Measurements from ENCODE around the gene TRIM71. TPM values are rescaled to one million over a fixed set of nuclear protein-coding genes. Genes with fewer than 3 reads are reported as not detected.

The TRIM71 gene
- total and polyA plus RNA-seq, 2 donors (not counting 1 experiment from before 2014, with no cell fraction given) = not detected

GRCh38 chr3:32903953-32904352, 86.2 kb downstream of the TRIM71 start:
- no peak overlapping the region for H3K4me3 ChIP-seq (ENCODE audit: control extremely low read depth in 1 of 5, extremely low read depth in 1 of 5, insufficient read depth in 1 of 5, low read depth in 2 of 5, low read length in 4 of 5)
- 96% methylated on average over 7 of the region's 10 CpGs for WGBS (ENCODE audit: insufficient coverage)
- H3K9ac ChIP-seq (ENCODE audit: low read length) = no peak overlapping the region
- no peak for DNase-seq
- CTCF ChIA-PET = no interaction called here
- ATAC-seq (ENCODE audit: low read depth) = no peak
- Mint-ChIP-seq H3K4me3 (no peak overlapping the region), H3K27me3 (peaks cover 18% of the 10 kb centered on the region), H3K4me1 (peaks cover 2% of the 10 kb centered on the region), H3K9me3 (ENCODE audit: insufficient read depth) (no peaks in the 10 kb centered on the region), H3K27ac (no peak overlapping the region)
- H3K79me2 ChIP-seq (ENCODE audit: control insufficient read depth, insufficient read depth, low read length) = no peaks in the 10 kb centered on the region
- no peak overlapping the region for H3K4me2 ChIP-seq (replicated peaks; ENCODE audit: low read depth, low read length, poor library complexity, severe bottlenecking)
- no peak overlapping the region for H2AFZ ChIP-seq (ENCODE audit: insufficient read depth, low read depth, low read length, poor library complexity, severe bottlenecking)
- H3K27ac ChIP-seq (ENCODE audit: low read length in 2 of 2) = no peak overlapping the region
- TF ChIP-seq CTCF (IDR thresholded peaks at IDR 0.05) (no peak), EZH2 (IDR thresholded peaks at IDR 0.05; ENCODE audit: borderline replicate concordance, insufficient read depth, low read depth, low read length, poor library complexity, severe bottlenecking) (no peak)
- intact Hi-C loops (cut with micrococcal nuclease) = no loop called here
- no peaks in the 10 kb centered on the region for H3K36me3 ChIP-seq (replicated peaks in 1 of 2; ENCODE audit: control extremely low read depth in 1 of 2, control insufficient read depth in 1 of 2, extremely low read depth in 1 of 2, insufficient read depth in 2 of 2, low read length in 1 of 2)
- POLR2A ChIA-PET = no interaction called here
- H3K4me1 ChIP-seq (ENCODE audit: control insufficient read depth in 2 of 2, insufficient read depth in 2 of 2, low read length in 2 of 2) = no peaks in the 10 kb centered on the region
- H3K27me3 ChIP-seq (replicated peaks in 1 of 4; ENCODE audit: control extremely low read depth in 1 of 4, control insufficient read depth in 3 of 4, insufficient read depth in 4 of 4, low read length in 3 of 4) = peaks cover 0 to 3% (median 0%) of the 10 kb centered on the region in 4 experiments
- no peaks in the 10 kb centered on the region for H4K20me1 ChIP-seq (ENCODE audit: control insufficient read depth, insufficient read depth, low read length, poor library complexity, severe bottlenecking)
- H3K9me3 ChIP-seq (ENCODE audit: control extremely low read depth in 1 of 3, control insufficient read depth in 2 of 3, insufficient read depth in 1 of 3, low read length in 2 of 3) = peaks cover 0 to 8% (median 0%) of the 10 kb centered on the region in 3 donors

GRCh38 chr3:32909999-32910398, 92.2 kb downstream of the TRIM71 start:
- intact Hi-C loops (cut with micrococcal nuclease) = no loop called here
- no peaks in the 10 kb centered on the region for H3K36me3 ChIP-seq (replicated peaks in 1 of 2; ENCODE audit: control extremely low read depth in 1 of 2, control insufficient read depth in 1 of 2, extremely low read depth in 1 of 2, insufficient read depth in 2 of 2, low read length in 1 of 2)
- ATAC-seq (ENCODE audit: low read depth) (no peak), DNase-seq (no peak)
- Mint-ChIP-seq H3K9me3 (ENCODE audit: insufficient read depth) (no peaks in the 10 kb centered on the region), H3K27me3 (no peaks in the 10 kb centered on the region), H3K4me1 (no peaks in the 10 kb centered on the region), H3K27ac (no peak overlapping the region), H3K4me3 (no peak overlapping the region)
- 100% methylated on average over 1 of the region's 3 CpGs for WGBS (ENCODE audit: insufficient coverage)
- no peak overlapping the region for H2AFZ ChIP-seq (ENCODE audit: insufficient read depth, low read depth, low read length, poor library complexity, severe bottlenecking)
- H3K9me3 ChIP-seq (ENCODE audit: control extremely low read depth in 1 of 3, control insufficient read depth in 2 of 3, insufficient read depth in 1 of 3, low read length in 2 of 3) = peaks cover 0 to 5% (median 0%) of the 10 kb centered on the region in 3 donors
- ChIA-PET POLR2A (no interaction called here), CTCF (interaction anchor here (1.3 kb wide), 1 partner anchor 12 kb away, joined by 4 read pairs; no protein-coding TSS in a partner anchor)
- no peaks in the 10 kb centered on the region for H4K20me1 ChIP-seq (ENCODE audit: control insufficient read depth, insufficient read depth, low read length, poor library complexity, severe bottlenecking)
- H3K9ac ChIP-seq (ENCODE audit: low read length) = no peak overlapping the region
- H3K4me1 ChIP-seq (ENCODE audit: control insufficient read depth in 2 of 2, insufficient read depth in 2 of 2, low read length in 2 of 2) = no peaks in the 10 kb centered on the region
- no peaks in the 10 kb centered on the region for H3K27me3 ChIP-seq (replicated peaks in 1 of 4; ENCODE audit: control extremely low read depth in 1 of 4, control insufficient read depth in 3 of 4, insufficient read depth in 4 of 4, low read length in 3 of 4)
- no peak for TF ChIP-seq EZH2 (IDR thresholded peaks at IDR 0.05; ENCODE audit: borderline replicate concordance, insufficient read depth, low read depth, low read length, poor library complexity, severe bottlenecking)
- H3K4me2 ChIP-seq (replicated peaks; ENCODE audit: low read depth, low read length, poor library complexity, severe bottlenecking) = no peak overlapping the region
- no peak overlapping the region for H3K4me3 ChIP-seq (ENCODE audit: control extremely low read depth in 1 of 5, extremely low read depth in 1 of 5, insufficient read depth in 1 of 5, low read depth in 2 of 5, low read length in 4 of 5)
- no peaks in the 10 kb centered on the region for H3K79me2 ChIP-seq (ENCODE audit: control insufficient read depth, insufficient read depth, low read length)
- no peak overlapping the region for H3K27ac ChIP-seq (ENCODE audit: low read length in 2 of 2)
